Fibroblast of the aortic adventitia (primary cell): ENCODE measurements around the gene PLAAT2. TPM values are rescaled to one million over a fixed set of nuclear protein-coding genes. Genes with fewer than 3 reads are reported as not detected.

Experiments
- DNase-seq: peaks from one replicate; pipeline ENCODE4 v3.0.0-alpha.2; 2010; ENCODE audit warnings: low read depth
- H3K4me3 ChIP-seq: 2 replicates; pipeline ENCODE4 v1.5.1; 2011; ENCODE audit warnings: low read depth, mild to moderate bottlenecking, control low read depth, low read length, moderate library complexity
- CTCF ChIP-seq: IDR thresholded peaks from 2 replicates; pipeline ENCODE4 v1.5.1; 2011; ENCODE audit warnings: mild to moderate bottlenecking, low read length, control low read depth, inconsistent platforms; ENCODE audit not compliant: insufficient read depth
- total RNA-seq: library from RNA; depleted of rRNA; stranded (reverse); fragments of >200 nt; gene quantifications from 2 replicates; pipeline ENCODE4 v1.2.3, GENCODE V29; 2012; ENCODE audit warnings: low replicate concordance

Gene PLAAT2
- total RNA-seq, 1 donor = not detected

- H3K4me3 ChIP-seq = no peak overlapping the region
- no peak for DNase-seq
- TF ChIP-seq CTCF = no peak
Measured at GRCh38 chr11:63523151-63523550, 40.0 kb downstream of the PLAAT2 start.

GRCh38 chr11:63521896-63522295 lies 41.3 kb downstream of the PLAAT2 start:
- no peak overlapping the region for H3K4me3 ChIP-seq
- no peak for DNase-seq
- no peak for TF ChIP-seq CTCF

- no peak for TF ChIP-seq CTCF
- DNase-seq = no peak
- H3K4me3 ChIP-seq = no peak overlapping the region
Measured at GRCh38 chr11:63520606-63521170, 42.5 kb downstream of the PLAAT2 start.

- H3K4me3 ChIP-seq = no peak overlapping the region
- no peak for TF ChIP-seq CTCF
- DNase-seq = no peak
Measured at GRCh38 chr11:63518548-63518947, 44.6 kb downstream of the PLAAT2 start.

GRCh38 chr11:63517156-63517555 lies 46.0 kb downstream of the PLAAT2 start:
- TF ChIP-seq CTCF = no peak
- H3K4me3 ChIP-seq = no peak overlapping the region
- DNase-seq = no peak

- no peak for DNase-seq
- TF ChIP-seq CTCF = no peak
- H3K4me3 ChIP-seq = no peak overlapping the region
Measured at GRCh38 chr11:63516109-63516508, 47.1 kb downstream of the PLAAT2 start.

- no peak for DNase-seq
- H3K4me3 ChIP-seq = no peak overlapping the region
- no peak for TF ChIP-seq CTCF
Measured at GRCh38 chr11:63512816-63513215, 50.4 kb downstream of the PLAAT2 start.
